OCI-LY7 (cell line): ENCODE measurements around the gene FRRS1L. TPM values are rescaled to one million over a fixed set of nuclear protein-coding genes. Genes with fewer than 3 reads are reported as not detected.

Experiments
- BruUV-seq: library from RNA; stranded (reverse); fragments of 400-500 nt; replicated peaks from 2 replicates; lab custom pipeline; 2021; lab: Mats Ljungman, UMichigan
- CTCF ChIA-PET: fragments of 300-600 bp; sonication (Branson Sonifier 250); formaldehyde crosslinking; loops from one replicate; lab custom pipeline; 2022; ENCODE audit warnings: antibody characterized with exemption; ENCODE audit not compliant: unreplicated experiment; lab: Charles Lee
- POLR2A ChIA-PET: fragments of 300-600 bp; sonication (Branson Sonifier 250); formaldehyde crosslinking; loops from one replicate; lab custom pipeline; 2022; ENCODE audit warnings: antibody characterized with exemption; lab: Charles Lee
- DNase-seq: peaks from one replicate; pipeline ENCODE4 v3.0.0-alpha.2; 2015; ENCODE audit warnings: low spot score
- H2AFZ ChIP-seq: fragments of 200-600 bp; sonication (generic), shearing (Covaris generic); 2 replicates; pipeline ENCODE4 v1.6.1; 2014; ENCODE audit warnings: mild to moderate bottlenecking, antibody characterized with exemption, low read length, moderate library complexity
- H3K27ac ChIP-seq: fragments of 200-600 bp; sonication (generic); 2 replicates; pipeline ENCODE4 v1.5.1; 2014; ENCODE audit warnings: mixed run types, low read depth, mild to moderate bottlenecking, moderate library complexity, low read length, inconsistent platforms; ENCODE audit not compliant: poor library complexity, severe bottlenecking
- H3K36me3 ChIP-seq: fragments of 200-600 bp; sonication (generic); 2 replicates; pipeline ENCODE4 v1.6.1; 2014; ENCODE audit warnings: mild to moderate bottlenecking, antibody characterized with exemption, low read length, moderate library complexity, mixed read lengths; ENCODE audit not compliant: insufficient read depth
- H3K4me1 ChIP-seq: fragments of 200-600 bp; sonication (generic); 2 replicates; pipeline ENCODE4 v1.5.1; 2014; ENCODE audit warnings: mild to moderate bottlenecking, low read length; ENCODE audit not compliant: insufficient read depth, poor library complexity, severe bottlenecking
- H3K4me2 ChIP-seq: fragments of 200-600 bp; sonication (generic); 2 replicates; pipeline ENCODE4 v1.6.1; 2014; ENCODE audit warnings: mild to moderate bottlenecking, low read length
- H3K4me3 ChIP-seq: fragments of 200-600 bp; sonication (generic); 2 replicates; pipeline ENCODE4 v1.5.1; 2014; ENCODE audit warnings: mild to moderate bottlenecking, low read depth, low read length; ENCODE audit not compliant: poor library complexity, severe bottlenecking
- H3K79me2 ChIP-seq: fragments of 200-600 bp; sonication (generic); 2 replicates; pipeline ENCODE4 v1.6.1; 2016; ENCODE audit warnings: low read depth, mild to moderate bottlenecking, low read length, moderate library complexity, mixed read lengths; ENCODE audit not compliant: insufficient read depth
- H3K9me2 ChIP-seq: fragments of 200-600 bp; sonication (generic); 2 replicates; pipeline ENCODE4 v1.6.1; 2016; ENCODE audit warnings: mild to moderate bottlenecking, low read length, mixed read lengths; ENCODE audit not compliant: insufficient read depth
- H3K9me3 ChIP-seq: fragments of 200-600 bp; sonication (generic); 2 replicates; pipeline ENCODE4 v1.6.1; 2014; ENCODE audit warnings: mild to moderate bottlenecking, mixed run types, low read length, mixed read lengths
- H4K20me1 ChIP-seq: fragments of 200-600 bp; sonication (generic); 2 replicates; pipeline ENCODE4 v1.6.1; 2014; ENCODE audit warnings: mild to moderate bottlenecking, antibody characterized with exemption, low read length, moderate library complexity, mixed read lengths; ENCODE audit not compliant: insufficient read depth
- CTCF ChIP-seq: fragments of 200-600 bp; sonication (generic); conservative IDR thresholded peaks from 2 replicates; pipeline ENCODE4 v1.5.1; 2014; ENCODE audit warnings: mild to moderate bottlenecking, antibody characterized with exemption, low read length, moderate library complexity, mixed read lengths
- EZH2phosphoT487 ChIP-seq: fragments of 200-600 bp; sonication (generic); IDR thresholded peaks from 2 replicates; pipeline ENCODE4 v1.6.1; 2018; ENCODE audit warnings: low read depth, borderline replicate concordance, mild to moderate bottlenecking, mixed run types, antibody characterized with exemption, low read length, moderate library complexity, mixed read lengths
- intact Hi-C: fragments of 100-400 bp; cut with micrococcal nuclease; formaldehyde crosslinking; loops from one replicate; pipeline ENCODE4 v1.10.0; 2022; ENCODE audit not compliant: unreplicated experiment
- total RNA-seq, 2 experiments: library from RNA; depleted of rRNA in 1 of 2; stranded (reverse); fragments of >200 nt in 1 of 2; shearing (Covaris generic) in 1 of 2; gene quantifications; 2 replicates each; pipeline ENCODE4 v1.2.3, GENCODE V29; 2014 to 2022

The FRRS1L gene
- total RNA-seq, 2 experiments from 2014 or later, result not detected

GRCh38 chr9:109098171-109098959 lies 68.7 kb downstream of the FRRS1L start:
- Histone ChIP-seq H3K4me1 (peaks cover 35% of the 10 kb centered on the region), H3K36me3 (peaks cover 94% of the 10 kb centered on the region), H3K4me3 (no peak overlapping the region), H2AFZ (no peak overlapping the region), H4K20me1 (peaks cover 31% of the 10 kb centered on the region), H3K4me2 (no peak overlapping the region), H3K27ac (no peak overlapping the region), H3K9me3 (no peaks in the 10 kb centered on the region), H3K9me2 (no peaks in the 10 kb centered on the region), H3K79me2 (peaks cover 97% of the 10 kb centered on the region)
- POLR2A ChIA-PET, result interaction anchor here (1.5 kb wide), 1 partner anchor 17 kb away, joined by 4 read pairs; no protein-coding TSS in a partner anchor
- TF ChIP-seq CTCF, result peak; percentile 34
- TF ChIP-seq EZH2phosphoT487, result no peak
- CTCF ChIA-PET, result no interaction called here
- intact Hi-C loops, result no loop called here
- BruUV-seq, result no TSS peak
- DNase-seq, result no peak

GRCh38 chr9:109097146-109097545 lies 69.9 kb downstream of the FRRS1L start:
- BruUV-seq, result no TSS peak
- Histone ChIP-seq H3K9me2 (no peaks in the 10 kb centered on the region), H3K36me3 (peaks cover 95% of the 10 kb centered on the region), H2AFZ (no peak overlapping the region), H3K4me1 (peaks cover 23% of the 10 kb centered on the region), H3K4me3 (no peak overlapping the region), H3K79me2 (peaks cover 91% of the 10 kb centered on the region), H4K20me1 (peaks cover 32% of the 10 kb centered on the region), H3K9me3 (no peaks in the 10 kb centered on the region), H3K4me2 (no peak overlapping the region), H3K27ac (no peak overlapping the region)
- ChIA-PET POLR2A (interaction anchor here (0.8 to 1.5 kb wide), 4 partner anchors 12 to 48 kb away, joined by 3 to 6 read pairs (median 4); no protein-coding TSS in a partner anchor), CTCF (no interaction called here)
- DNase-seq, result no peak
- intact Hi-C loops, result no loop called here
- no peak for TF ChIP-seq CTCF
- no peak for TF ChIP-seq EZH2phosphoT487

GRCh38 chr9:109095321-109095720 lies 71.7 kb downstream of the FRRS1L start:
- Histone ChIP-seq H2AFZ (no peak overlapping the region), H3K9me2 (no peaks in the 10 kb centered on the region), H3K36me3 (peaks cover 96% of the 10 kb centered on the region), H3K9me3 (no peaks in the 10 kb centered on the region), H3K4me1 (peaks cover 12% of the 10 kb centered on the region), H4K20me1 (peaks cover 26% of the 10 kb centered on the region), H3K27ac (no peak overlapping the region), H3K4me2 (no peak overlapping the region), H3K79me2 (peaks cover 72% of the 10 kb centered on the region), H3K4me3 (no peak overlapping the region)
- intact Hi-C loops, result no loop called here
- no TSS peak for BruUV-seq
- DNase-seq, result no peak
- CTCF ChIA-PET, result no interaction called here
- POLR2A ChIA-PET, result no interaction called here
- TF ChIP-seq EZH2phosphoT487 (no peak), CTCF (no peak)
